ENCODE results near the gene SFRP4.

GRCh38 chr7:37912756-37913155 lies 3.9 kb downstream of the SFRP4 start:
- TF ChIP-seq ZNF274 (IDR thresholded peaks at IDR 0.05; ENCODE audit: low read depth, low read length) (no peak), YY1 (IDR thresholded peaks at IDR 0.05; ENCODE audit: insufficient read depth, insufficient read length) (no peak), SUZ12 (IDR thresholded peaks at IDR 0.05; ENCODE audit: extremely low read depth, insufficient read depth, insufficient read length) (no peak)

Data from NT2/D1 (cell line).